ENCODE measurements around the gene ARHGEF4.

Gene ARHGEF4

GRCh38 chr2:131045286-131046027 is 208.7 kb downstream of the ARHGEF4 start:
- Mint-ChIP-seq H3K4me3 (no peak overlapping the region), H3K27ac (no peak overlapping the region), H3K36me3 (ENCODE audit: low read depth) (peaks cover 22% of the 10 kb centered on the region)

GRCh38 chr2:131046028-131046917 is 209.6 kb downstream of the ARHGEF4 start:
- H3K4me1 Mint-ChIP-seq (ENCODE audit: low read depth) = peaks cover 10% of the 10 kb centered on the region
- H3K9me3 Mint-ChIP-seq = no peaks in the 10 kb centered on the region
- no peak overlapping the region for H3K27ac Mint-ChIP-seq
- H3K4me3 Mint-ChIP-seq = no peak overlapping the region
- no peaks in the 10 kb centered on the region for H3K27me3 Mint-ChIP-seq (ENCODE audit: low read depth)
- DNase-seq (ENCODE audit: low spot score) = no peak
- peaks cover 22% of the 10 kb centered on the region for H3K36me3 Mint-ChIP-seq (ENCODE audit: low read depth)

More at GRCh38 chr2:131045286-131046027, 208.7 kb downstream of the ARHGEF4 start:
- no peaks in the 10 kb centered on the region for H3K9me3 Mint-ChIP-seq
- H3K27me3 Mint-ChIP-seq (ENCODE audit: low read depth) = peaks cover 5% of the 10 kb centered on the region
- H3K4me1 Mint-ChIP-seq (ENCODE audit: low read depth) = peaks cover 15% of the 10 kb centered on the region
- no peak for DNase-seq (ENCODE audit: low spot score)

GRCh38 chr2:131046918-131047652 is 210.4 kb downstream of the ARHGEF4 start:
- Mint-ChIP-seq H3K9me3 (no peaks in the 10 kb centered on the region), H3K36me3 (ENCODE audit: low read depth) (peaks cover 29% of the 10 kb centered on the region), H3K4me1 (ENCODE audit: low read depth) (peaks cover 3% of the 10 kb centered on the region), H3K27ac (no peak overlapping the region), H3K27me3 (ENCODE audit: low read depth) (no peaks in the 10 kb centered on the region), H3K4me3 (no peak overlapping the region)
- DNase-seq (ENCODE audit: low spot score) = no peak

- no peak for DNase-seq (ENCODE audit: low spot score)
- H3K4me1 Mint-ChIP-seq (ENCODE audit: low read depth) = no peaks in the 10 kb centered on the region
- H3K27ac Mint-ChIP-seq = no peak overlapping the region
- no peak overlapping the region for H3K4me3 Mint-ChIP-seq
- no peaks in the 10 kb centered on the region for H3K9me3 Mint-ChIP-seq
- H3K27me3 Mint-ChIP-seq (ENCODE audit: low read depth) = no peaks in the 10 kb centered on the region
- peaks cover 37% of the 10 kb centered on the region for H3K36me3 Mint-ChIP-seq (ENCODE audit: low read depth)
Measured at GRCh38 chr2:131047920-131048560, 211.3 kb downstream of the ARHGEF4 start.

GRCh38 chr2:131048641-131049040 is 211.9 kb downstream of the ARHGEF4 start:
- Mint-ChIP-seq H3K9me3 (no peaks in the 10 kb centered on the region), H3K4me1 (ENCODE audit: low read depth) (no peaks in the 10 kb centered on the region), H3K27ac (no peak overlapping the region), H3K4me3 (no peak overlapping the region), H3K36me3 (ENCODE audit: low read depth) (peaks cover 43% of the 10 kb centered on the region), H3K27me3 (ENCODE audit: low read depth) (no peaks in the 10 kb centered on the region)
- DNase-seq (ENCODE audit: low spot score) = no peak

- Mint-ChIP-seq H3K27ac (no peak overlapping the region), H3K4me3 (no peak overlapping the region), H3K36me3 (ENCODE audit: low read depth) (peaks cover 44% of the 10 kb centered on the region), H3K9me3 (no peaks in the 10 kb centered on the region), H3K4me1 (ENCODE audit: low read depth) (no peaks in the 10 kb centered on the region), H3K27me3 (ENCODE audit: low read depth) (no peaks in the 10 kb centered on the region)
- DNase-seq (ENCODE audit: low spot score) = no peak
Measured at GRCh38 chr2:131049150-131049718, 212.5 kb downstream of the ARHGEF4 start.

- Mint-ChIP-seq H3K4me1 (ENCODE audit: low read depth) (no peaks in the 10 kb centered on the region), H3K4me3 (no peak overlapping the region), H3K36me3 (ENCODE audit: low read depth) (peaks cover 57% of the 10 kb centered on the region), H3K9me3 (no peaks in the 10 kb centered on the region), H3K27me3 (ENCODE audit: low read depth) (no peaks in the 10 kb centered on the region), H3K27ac (no peak overlapping the region)
- DNase-seq (ENCODE audit: low spot score) = no peak
Measured at GRCh38 chr2:131050896-131051295, 214.2 kb downstream of the ARHGEF4 start.

GRCh38 chr2:131052741-131053263 is 216.1 kb downstream of the ARHGEF4 start:
- Mint-ChIP-seq H3K4me1 (ENCODE audit: low read depth) (no peaks in the 10 kb centered on the region), H3K27ac (no peak overlapping the region), H3K36me3 (ENCODE audit: low read depth) (peaks cover 56% of the 10 kb centered on the region), H3K27me3 (ENCODE audit: low read depth) (no peaks in the 10 kb centered on the region), H3K9me3 (no peaks in the 10 kb centered on the region), H3K4me3 (no peak overlapping the region)
- DNase-seq (ENCODE audit: low spot score) = no peak

GRCh38 chr2:131054488-131054887 is 217.8 kb downstream of the ARHGEF4 start:
- Mint-ChIP-seq H3K4me3 (no peak overlapping the region), H3K4me1 (ENCODE audit: low read depth) (peaks cover 4% of the 10 kb centered on the region), H3K27ac (no peak overlapping the region), H3K27me3 (ENCODE audit: low read depth) (no peaks in the 10 kb centered on the region), H3K36me3 (ENCODE audit: low read depth) (peaks cover 57% of the 10 kb centered on the region), H3K9me3 (no peaks in the 10 kb centered on the region)
- no peak for DNase-seq (ENCODE audit: low spot score)

- Mint-ChIP-seq H3K27ac (no peak overlapping the region), H3K9me3 (no peaks in the 10 kb centered on the region), H3K36me3 (ENCODE audit: low read depth) (peaks cover 52% of the 10 kb centered on the region), H3K4me3 (no peak overlapping the region), H3K4me1 (ENCODE audit: low read depth) (peaks cover 4% of the 10 kb centered on the region), H3K27me3 (ENCODE audit: low read depth) (no peaks in the 10 kb centered on the region)
- no peak for DNase-seq (ENCODE audit: low spot score)
Measured at GRCh38 chr2:131055169-131056065, 218.7 kb downstream of the ARHGEF4 start.

- Mint-ChIP-seq H3K9me3 (no peaks in the 10 kb centered on the region), H3K27me3 (ENCODE audit: low read depth) (no peaks in the 10 kb centered on the region), H3K36me3 (ENCODE audit: low read depth) (peaks cover 51% of the 10 kb centered on the region), H3K4me3 (no peak overlapping the region), H3K4me1 (ENCODE audit: low read depth) (peaks cover 4% of the 10 kb centered on the region), H3K27ac (no peak overlapping the region)
- DNase-seq (ENCODE audit: low spot score) = no peak
Measured at GRCh38 chr2:131056204-131056931, 219.7 kb downstream of the ARHGEF4 start.

GRCh38 chr2:131056932-131057287 is 220.2 kb downstream of the ARHGEF4 start:
- peaks cover 47% of the 10 kb centered on the region for H3K36me3 Mint-ChIP-seq (ENCODE audit: low read depth)
- peaks cover 5% of the 10 kb centered on the region for H3K4me1 Mint-ChIP-seq (ENCODE audit: low read depth)
- DNase-seq (ENCODE audit: low spot score) = no peak
- H3K4me3 Mint-ChIP-seq = no peak overlapping the region
- no peaks in the 10 kb centered on the region for H3K27me3 Mint-ChIP-seq (ENCODE audit: low read depth)
- no peak overlapping the region for H3K27ac Mint-ChIP-seq
- no peaks in the 10 kb centered on the region for H3K9me3 Mint-ChIP-seq
